ENCODE results near the gene DUOX1. TPM values are rescaled to one million over a fixed set of nuclear protein-coding genes. Genes with fewer than 3 reads are reported as not detected.

The DUOX1 gene
- total RNA-seq, 1 donor from 2014 or later: 0.07 TPM

GRCh38 chr15:45151998-45152828 is 22.4 kb downstream of the DUOX1 start:
- no peaks in the 10 kb centered on the region for H3K27me3 ChIP-seq (ENCODE audit: insufficient read depth, low read length)
- no peaks in the 10 kb centered on the region for H4K20me1 ChIP-seq (ENCODE audit: insufficient read depth, low read length)
- no peak overlapping the region for H2AFZ ChIP-seq (ENCODE audit: low read depth, low read length)
- no peak overlapping the region for H3K27ac ChIP-seq (ENCODE audit: low read depth, low read length)
- no peak overlapping the region for H3K4me3 Mint-ChIP-seq (ENCODE audit: unreplicated experiment)
- no peak for TF ChIP-seq EZH2 (IDR thresholded peaks at IDR 0.05; ENCODE audit: insufficient read depth, low read length)
- TF ChIP-seq, protein P1, sequence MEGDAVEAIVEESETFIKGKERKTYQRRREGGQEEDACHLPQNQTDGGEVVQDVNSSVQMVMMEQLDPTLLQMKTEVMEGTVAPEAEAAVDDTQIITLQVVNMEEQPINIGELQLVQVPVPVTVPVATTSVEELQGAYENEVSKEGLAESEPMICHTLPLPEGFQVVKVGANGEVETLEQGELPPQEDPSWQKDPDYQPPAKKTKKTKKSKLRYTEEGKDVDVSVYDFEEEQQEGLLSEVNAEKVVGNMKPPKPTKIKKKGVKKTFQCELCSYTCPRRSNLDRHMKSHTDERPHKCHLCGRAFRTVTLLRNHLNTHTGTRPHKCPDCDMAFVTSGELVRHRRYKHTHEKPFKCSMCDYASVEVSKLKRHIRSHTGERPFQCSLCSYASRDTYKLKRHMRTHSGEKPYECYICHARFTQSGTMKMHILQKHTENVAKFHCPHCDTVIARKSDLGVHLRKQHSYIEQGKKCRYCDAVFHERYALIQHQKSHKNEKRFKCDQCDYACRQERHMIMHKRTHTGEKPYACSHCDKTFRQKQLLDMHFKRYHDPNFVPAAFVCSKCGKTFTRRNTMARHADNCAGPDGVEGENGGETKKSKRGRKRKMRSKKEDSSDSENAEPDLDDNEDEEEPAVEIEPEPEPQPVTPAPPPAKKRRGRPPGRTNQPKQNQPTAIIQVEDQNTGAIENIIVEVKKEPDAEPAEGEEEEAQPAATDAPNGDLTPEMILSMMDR (IDR thresholded peaks at IDR 0.05; ENCODE audit: insufficient read depth, low read depth, low read length): no peak
- DNase-seq (ENCODE audit: low read depth) (no peak), FAIRE-seq (no peak)
- no peak overlapping the region for H3K4me2 ChIP-seq (ENCODE audit: low read length)
- no peaks in the 10 kb centered on the region for H3K9me3 ChIP-seq (ENCODE audit: insufficient read depth, low read depth, low read length)
- H3K9me3 Mint-ChIP-seq (ENCODE audit: unreplicated experiment): peaks cover 1% of the 10 kb centered on the region
- H3K9ac ChIP-seq (ENCODE audit: low read length): no peak overlapping the region
- no peak overlapping the region for H3K4me3 ChIP-seq (ENCODE audit: insufficient read depth, low read depth, low read length)
- H3K36me3 ChIP-seq (ENCODE audit: insufficient read depth, low read length): no peaks in the 10 kb centered on the region
- no peaks in the 10 kb centered on the region for H3K79me2 ChIP-seq (ENCODE audit: insufficient read depth, low read length)
- H3K27ac Mint-ChIP-seq (ENCODE audit: unreplicated experiment): no peak overlapping the region
- H3K4me1 ChIP-seq (ENCODE audit: insufficient read depth, low read length): peaks cover 5% of the 10 kb centered on the region
- peaks cover 9% of the 10 kb centered on the region for H3K27me3 Mint-ChIP-seq (ENCODE audit: low read depth, unreplicated experiment)
- H3K4me1 Mint-ChIP-seq (ENCODE audit: low read depth, unreplicated experiment): peaks cover 8% of the 10 kb centered on the region
- H3K36me3 Mint-ChIP-seq (ENCODE audit: low read depth, unreplicated experiment): peaks cover 9% of the 10 kb centered on the region

GRCh38 chr15:45155739-45156138 is 25.9 kb downstream of the DUOX1 start:
- peaks cover 15% of the 10 kb centered on the region for H3K4me1 ChIP-seq (ENCODE audit: insufficient read depth, low read length)
- Mint-ChIP-seq H3K27ac (ENCODE audit: unreplicated experiment) (no peak overlapping the region), H3K4me3 (ENCODE audit: unreplicated experiment) (no peak overlapping the region), H3K27me3 (ENCODE audit: low read depth, unreplicated experiment) (peaks cover 11% of the 10 kb centered on the region), H3K9me3 (ENCODE audit: unreplicated experiment) (peaks cover 1% of the 10 kb centered on the region), H3K36me3 (ENCODE audit: low read depth, unreplicated experiment) (peaks cover 9% of the 10 kb centered on the region), H3K4me1 (ENCODE audit: low read depth, unreplicated experiment) (peaks cover 17% of the 10 kb centered on the region)
- H3K9me3 ChIP-seq (ENCODE audit: insufficient read depth, low read depth, low read length): no peaks in the 10 kb centered on the region
- H3K27ac ChIP-seq (ENCODE audit: low read depth, low read length): no peak overlapping the region
- no peaks in the 10 kb centered on the region for H4K20me1 ChIP-seq (ENCODE audit: insufficient read depth, low read length)
- DNase-seq (ENCODE audit: low read depth) (no peak), FAIRE-seq (no peak)
- TF ChIP-seq EZH2 (IDR thresholded peaks at IDR 0.05; ENCODE audit: insufficient read depth, low read length): no peak
- TF ChIP-seq, protein P1 (IDR thresholded peaks at IDR 0.05; ENCODE audit: insufficient read depth, low read depth, low read length): no peak
- no peaks in the 10 kb centered on the region for H3K79me2 ChIP-seq (ENCODE audit: insufficient read depth, low read length)
- no peaks in the 10 kb centered on the region for H3K27me3 ChIP-seq (ENCODE audit: insufficient read depth, low read length)
- H2AFZ ChIP-seq (ENCODE audit: low read depth, low read length): no peak overlapping the region
- no peak overlapping the region for H3K4me2 ChIP-seq (ENCODE audit: low read length)
- H3K4me3 ChIP-seq (ENCODE audit: insufficient read depth, low read depth, low read length): no peak overlapping the region
- H3K36me3 ChIP-seq (ENCODE audit: insufficient read depth, low read length): no peaks in the 10 kb centered on the region
- no peak overlapping the region for H3K9ac ChIP-seq (ENCODE audit: low read length)

Data from astrocyte (in vitro differentiated cells and primary cell).